Amygdala (tissue), 56 donors: ENCODE data around the gene OXCT2.
A peak's percentile ranks its signal among the peaks of the same experiment; 100 is the strongest.
"Not testable (repeated sequence)": the region's sequence is repeated elsewhere in the genome, so short reads cannot be mapped to it uniquely, and the experiment has no call there.

Experiments used
- DNase-seq, 56 donors: peaks; one replicate each; lab custom pipeline; 2025; lab: John Stamatoyannopoulos, UW

Gene OXCT2

DNA sequence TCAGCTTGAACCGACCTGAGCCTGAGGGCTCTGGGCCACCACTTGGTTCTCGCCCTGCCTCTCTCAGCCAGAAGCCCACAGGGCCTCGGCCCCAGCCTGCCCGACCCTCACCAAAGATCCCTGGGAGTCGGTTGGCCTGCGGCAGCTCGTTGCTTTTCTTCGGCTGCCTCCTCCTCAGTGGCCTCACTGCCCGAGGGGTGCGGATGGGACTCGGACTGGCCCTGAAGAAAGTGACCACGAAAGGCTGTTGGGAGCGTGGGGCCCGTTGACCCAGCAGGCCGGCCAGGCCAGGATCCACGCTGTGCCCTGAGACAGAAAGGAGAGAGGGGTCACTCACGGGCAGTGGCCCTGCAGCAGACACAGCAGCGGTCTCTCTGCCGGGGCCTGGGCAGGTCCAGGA is 6.6 kb downstream of the OXCT2 start:
- not testable (repeated sequence) for DNase-seq

DNA sequence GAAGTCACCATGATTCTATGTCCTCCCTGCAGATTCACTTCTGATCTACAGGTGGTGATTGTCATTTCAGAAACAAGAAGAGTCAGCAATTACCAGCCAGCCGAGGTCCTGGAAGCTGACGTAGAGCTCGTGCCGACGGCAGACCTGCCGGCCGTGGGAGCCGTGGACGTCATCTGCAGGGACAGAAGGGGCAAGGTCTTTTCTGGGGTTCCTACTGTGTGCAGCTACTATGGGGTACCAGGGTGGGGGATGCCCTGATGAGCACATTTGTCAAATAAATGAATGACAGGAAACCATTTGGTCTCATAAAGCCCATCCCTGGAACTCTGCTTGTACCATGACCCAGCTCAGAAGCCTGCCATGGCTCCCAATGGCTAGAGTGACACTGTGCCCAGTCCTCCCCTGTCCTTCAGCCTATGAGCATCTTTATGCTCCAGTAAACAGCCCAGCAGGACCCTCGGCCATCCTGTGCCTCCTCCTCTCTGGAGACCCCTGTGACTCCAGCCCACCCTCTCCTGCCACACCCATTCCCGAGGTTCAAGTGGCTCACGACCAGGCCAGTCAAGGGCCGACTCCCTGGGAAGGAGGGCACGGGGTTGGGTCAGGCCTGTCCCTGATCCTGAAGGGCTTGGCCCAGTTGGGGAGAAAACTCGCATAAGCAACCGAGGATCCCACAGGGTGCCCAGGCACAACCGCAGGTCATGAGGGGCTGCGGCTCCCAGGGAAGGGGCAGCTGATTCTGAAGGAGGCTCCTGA is 7.4 kb downstream of the OXCT2 start:
- not testable (repeated sequence) for DNase-seq

DNA sequence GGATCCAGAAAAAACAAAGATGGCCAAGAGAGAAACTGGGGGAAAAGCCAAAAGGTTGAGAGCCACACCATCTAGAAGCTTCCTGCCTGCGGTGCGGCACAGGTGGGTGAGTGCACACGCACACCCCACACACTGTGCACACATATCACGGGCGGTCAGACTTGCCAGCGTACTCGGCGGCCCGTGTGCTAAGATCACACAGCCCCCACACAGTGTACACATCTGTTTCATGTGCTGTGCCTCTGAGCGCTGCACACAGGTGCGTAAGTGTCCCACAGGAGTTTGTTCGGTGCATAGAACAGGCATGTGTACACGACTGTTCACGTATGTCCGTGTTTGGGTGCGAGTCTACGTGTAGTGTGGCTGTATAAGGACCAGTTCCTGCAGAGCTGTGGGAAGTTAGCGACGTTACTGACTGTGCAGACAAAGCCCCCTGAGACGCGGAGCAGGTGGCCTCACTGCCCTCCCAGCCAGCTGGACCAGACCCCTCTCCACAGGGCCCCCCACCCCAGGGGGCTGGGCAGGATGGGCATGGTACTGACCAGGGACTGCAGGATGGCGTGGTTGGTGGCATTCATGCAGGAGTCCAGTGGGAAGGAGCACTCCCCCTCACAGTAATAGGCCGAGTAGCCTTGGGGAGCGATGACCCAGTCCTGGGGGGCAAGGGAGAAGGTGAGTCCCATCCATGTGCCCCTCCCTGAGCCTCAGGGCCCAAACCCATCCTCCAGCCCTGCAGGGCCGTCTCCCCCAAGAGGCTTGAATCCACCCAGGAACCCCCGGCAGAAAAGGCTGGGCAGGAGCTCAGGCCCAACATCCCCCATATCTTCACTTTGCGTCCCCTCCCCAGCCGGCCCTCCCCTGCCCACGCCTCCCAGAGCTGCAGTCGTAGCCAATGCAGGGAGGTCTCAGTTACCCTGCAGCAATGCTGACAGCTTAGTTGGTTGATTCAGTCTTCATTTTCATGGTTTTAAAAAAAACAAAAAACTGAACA is 8.3 kb downstream of the OXCT2 start:
- DNase-seq, result no peak

DNA sequence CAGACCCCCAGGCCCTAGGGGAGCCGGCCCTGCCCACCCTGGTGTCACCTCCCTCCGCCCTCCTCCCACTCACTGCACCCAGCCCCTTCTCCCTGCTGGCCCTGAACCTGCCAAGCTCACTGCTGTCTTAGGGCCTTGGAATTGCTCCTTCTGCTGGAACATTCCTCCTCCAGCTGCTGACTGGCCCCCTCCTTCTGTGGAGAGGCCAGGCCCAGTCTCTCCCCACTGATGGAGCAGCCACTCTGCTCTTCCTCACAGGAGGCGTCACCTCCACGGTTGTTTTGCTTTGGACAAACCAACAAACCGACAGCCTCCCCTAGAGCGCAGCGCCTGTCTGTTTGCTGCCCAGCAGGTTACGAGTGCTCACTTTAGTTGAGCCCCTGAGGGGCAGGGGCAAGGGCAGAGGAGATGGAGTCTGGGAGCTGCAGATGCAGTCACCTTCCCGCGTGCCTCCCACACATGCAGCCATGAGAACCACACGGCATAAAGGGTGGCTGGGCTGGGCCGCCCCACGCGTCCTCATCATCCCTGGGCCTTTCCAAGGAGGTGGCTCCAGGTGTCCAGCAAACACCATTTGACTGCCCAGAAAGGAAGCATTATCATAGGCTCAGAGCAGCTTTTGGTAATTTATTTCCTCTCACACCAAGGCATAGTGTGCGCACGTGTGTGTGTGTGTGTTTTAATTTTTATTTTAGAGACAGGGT is 9.4 kb downstream of the OXCT2 start:
- no peak for DNase-seq

DNA sequence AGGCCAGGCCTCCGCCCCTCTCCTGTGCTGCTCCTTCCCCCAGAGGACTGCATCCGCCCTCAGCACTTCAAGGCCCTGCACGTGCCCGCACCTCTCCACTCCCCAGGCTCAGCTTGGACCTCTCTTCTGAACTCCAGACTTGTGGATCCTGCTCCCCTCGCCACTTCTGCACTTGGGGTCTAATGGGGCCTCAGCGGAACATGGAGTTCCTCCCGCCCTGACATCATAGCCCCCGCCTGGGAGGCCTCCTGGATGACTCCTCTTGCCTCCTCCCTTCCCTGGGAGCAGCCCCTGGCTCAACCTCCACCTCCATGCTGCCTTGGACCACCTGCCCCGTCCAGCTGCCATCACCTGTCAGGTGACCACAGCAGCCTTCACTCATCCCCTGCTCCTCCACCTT is 10.1 kb downstream of the OXCT2 start:
- DNase-seq, result no peak

DNA sequence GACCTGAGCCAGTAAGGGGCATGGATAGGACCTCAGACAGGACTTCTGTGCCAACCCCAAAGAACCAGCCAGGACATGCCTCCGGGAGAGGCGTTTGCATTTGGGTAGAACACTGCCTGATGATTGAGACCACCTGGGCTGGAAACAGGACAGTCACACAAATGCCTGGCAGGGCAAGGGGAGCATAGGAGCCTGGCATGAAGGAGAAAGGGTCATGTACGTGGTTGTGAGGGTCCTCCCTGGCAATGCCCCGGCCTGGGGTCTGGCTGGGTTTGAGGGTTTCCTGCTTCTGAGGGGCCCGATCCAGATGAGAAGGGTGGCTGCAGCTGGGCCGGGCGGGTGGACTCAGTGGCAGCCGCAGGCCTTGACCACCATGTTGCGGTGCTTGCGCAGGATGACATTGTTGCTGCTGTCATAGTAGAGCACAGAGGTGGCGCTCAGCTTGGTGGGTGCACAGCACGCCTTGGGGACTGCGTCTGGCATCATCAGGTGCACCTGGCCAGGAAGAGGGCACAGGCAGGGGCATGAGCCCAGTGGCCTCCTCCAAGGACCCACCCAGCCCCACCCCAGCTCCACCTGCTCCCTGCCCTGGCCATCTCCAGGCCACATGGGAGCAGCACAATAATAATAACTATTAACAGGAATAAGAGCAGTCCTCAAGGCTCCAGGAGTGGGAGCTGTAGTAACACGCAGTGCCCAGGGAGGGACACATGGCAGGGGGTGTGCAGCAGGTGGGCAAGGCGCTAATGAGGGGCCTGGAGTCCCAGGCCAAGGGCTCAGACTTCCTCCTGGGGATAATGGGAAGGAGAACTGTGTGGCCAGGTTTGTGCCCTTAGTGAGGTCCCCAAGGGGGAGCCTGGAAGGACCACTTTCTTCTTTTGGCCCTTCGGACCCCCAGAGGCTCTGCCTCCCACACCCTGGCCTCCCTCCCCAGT is 10.8 kb downstream of the OXCT2 start:
- no peak for DNase-seq

DNA sequence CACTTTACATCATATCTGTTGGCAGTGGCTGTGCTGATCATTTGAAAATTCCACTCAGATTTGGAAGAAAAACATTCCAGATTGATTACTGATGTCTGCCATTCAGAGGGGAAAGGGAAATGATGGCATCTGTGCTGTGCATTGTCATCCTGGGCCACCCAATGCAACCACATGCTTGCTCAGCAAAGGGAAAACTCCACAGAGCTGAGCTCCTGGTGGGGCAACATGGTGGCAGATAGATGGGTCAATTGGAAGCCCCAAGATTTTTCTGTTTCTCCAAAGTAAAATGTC is 11.8 kb downstream of the OXCT2 start:
- no peak for DNase-seq

DNA sequence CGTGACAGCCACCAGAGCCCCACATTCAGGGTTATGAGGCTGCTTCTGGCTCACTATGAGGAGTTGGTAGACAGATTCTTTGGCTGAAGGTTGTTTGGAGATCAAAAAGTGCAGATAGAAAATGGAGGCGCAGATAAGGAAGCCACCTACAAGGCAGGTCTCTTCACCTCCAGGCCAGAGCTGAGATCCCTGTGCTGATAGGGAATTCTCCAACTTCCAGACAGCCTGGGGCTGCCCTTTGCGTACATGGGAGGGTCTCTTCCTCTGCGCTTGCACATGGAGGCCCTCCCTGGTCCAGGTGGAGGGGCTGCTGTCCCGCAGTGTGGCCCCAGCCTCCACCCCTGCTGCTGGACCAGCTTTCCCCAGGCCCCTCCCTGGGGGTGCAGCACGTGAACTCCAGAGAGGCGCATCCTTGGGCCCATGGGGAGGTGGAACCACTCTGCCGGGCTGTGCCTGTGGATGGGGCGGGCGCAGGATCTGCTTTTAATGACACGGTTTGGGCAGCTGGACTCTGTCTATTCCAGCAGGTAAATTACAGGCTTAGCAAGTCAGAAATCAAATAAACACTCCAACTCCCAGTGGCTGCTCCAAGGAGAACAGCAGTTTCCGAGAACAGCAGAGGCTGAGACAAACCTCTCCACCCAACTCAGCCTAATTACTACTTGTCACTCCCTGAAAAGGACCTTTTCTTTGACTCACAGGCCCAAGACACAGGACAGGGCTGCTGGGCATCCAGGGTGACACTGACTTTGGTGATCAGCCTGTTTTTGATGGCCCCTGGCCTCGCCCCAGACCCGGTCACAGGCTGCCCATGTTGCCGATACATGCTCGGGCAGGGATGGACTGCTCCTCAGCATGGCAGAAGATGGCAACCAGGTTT is 12.4 kb downstream of the OXCT2 start:
- no peak for DNase-seq

DNA sequence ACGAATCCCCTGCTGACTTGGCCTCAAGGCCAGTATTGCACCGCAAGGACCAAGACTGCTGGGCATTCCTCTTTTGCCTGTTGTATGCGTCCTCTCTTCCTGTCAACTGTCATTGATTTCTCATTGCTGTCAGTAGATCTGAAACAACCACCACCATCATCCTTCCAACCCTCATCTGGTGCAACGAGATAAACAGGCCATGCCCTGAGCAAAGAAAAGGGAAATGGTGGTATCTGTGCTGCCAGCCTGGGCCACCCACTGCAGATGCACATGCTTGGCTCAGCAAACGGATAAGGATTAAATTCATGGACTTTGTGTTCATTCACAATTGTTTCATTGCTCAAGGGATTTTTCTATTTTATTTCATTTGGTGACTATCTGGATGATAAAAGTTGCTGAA is 13.6 kb downstream of the OXCT2 start:
- DNase-seq, result no peak

DNA sequence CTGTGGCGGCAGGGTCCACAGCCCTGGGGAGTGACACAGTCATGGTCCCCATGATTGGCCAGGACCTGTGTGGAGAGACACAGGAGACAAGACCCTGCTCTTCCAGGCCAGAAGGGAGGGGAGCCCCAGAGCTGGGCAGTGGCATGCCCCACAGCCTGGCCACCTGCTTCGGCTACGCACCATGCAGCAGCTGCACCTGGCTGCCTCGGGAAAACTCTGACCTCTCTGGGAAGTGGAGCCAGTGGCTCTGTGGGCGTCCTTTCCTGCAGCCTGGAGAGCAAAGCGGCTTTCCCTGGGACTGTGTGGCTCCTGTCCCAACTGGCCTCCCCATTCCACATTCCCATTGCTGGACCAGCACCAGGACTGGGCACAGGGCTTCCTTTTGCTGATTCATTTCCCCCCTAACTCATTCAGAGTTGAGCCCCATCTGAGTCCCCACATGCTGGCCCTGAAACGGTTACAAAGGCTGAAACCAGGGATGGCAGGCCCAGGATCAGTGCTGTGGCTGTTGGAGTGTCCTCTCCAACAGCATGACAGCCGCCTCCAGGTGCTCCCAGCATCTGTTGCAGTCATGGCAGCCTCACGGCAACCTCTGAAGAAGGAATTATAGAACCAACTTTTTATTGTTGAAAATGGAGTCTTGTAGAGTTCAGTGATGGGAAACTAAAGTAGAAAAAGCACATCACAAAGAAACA is 15.0 kb downstream of the OXCT2 start:
- no peak for DNase-seq

DNA sequence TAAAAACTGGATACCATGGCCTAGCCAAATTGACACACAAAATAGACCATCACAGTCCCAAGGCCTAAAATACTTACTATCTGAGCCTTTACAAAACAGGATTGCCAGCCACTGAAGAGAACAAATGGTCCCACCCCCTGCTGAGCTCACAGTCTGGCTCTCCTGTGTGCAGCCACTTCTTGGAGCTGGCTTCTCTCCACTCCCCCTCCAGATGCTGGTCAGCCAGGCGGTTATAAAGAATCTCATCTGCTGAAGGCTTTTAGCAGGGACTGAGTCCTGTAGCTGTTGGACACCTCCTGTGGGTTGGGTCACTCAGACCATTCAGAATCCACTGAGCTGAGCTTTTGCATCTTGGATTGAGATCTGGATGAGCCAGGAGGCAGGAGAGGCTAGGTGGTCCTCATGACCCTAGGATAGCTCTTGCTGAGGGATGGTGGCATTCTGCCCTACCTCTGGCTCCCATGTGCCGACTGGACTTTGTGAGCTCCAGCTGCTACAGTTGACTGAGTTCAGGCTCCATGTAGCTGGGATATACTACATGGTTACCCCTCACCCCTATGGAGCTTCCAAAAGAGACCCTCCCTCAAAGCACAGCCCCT is 16.1 kb downstream of the OXCT2 start:
- DNase-seq, result no peak

DNA sequence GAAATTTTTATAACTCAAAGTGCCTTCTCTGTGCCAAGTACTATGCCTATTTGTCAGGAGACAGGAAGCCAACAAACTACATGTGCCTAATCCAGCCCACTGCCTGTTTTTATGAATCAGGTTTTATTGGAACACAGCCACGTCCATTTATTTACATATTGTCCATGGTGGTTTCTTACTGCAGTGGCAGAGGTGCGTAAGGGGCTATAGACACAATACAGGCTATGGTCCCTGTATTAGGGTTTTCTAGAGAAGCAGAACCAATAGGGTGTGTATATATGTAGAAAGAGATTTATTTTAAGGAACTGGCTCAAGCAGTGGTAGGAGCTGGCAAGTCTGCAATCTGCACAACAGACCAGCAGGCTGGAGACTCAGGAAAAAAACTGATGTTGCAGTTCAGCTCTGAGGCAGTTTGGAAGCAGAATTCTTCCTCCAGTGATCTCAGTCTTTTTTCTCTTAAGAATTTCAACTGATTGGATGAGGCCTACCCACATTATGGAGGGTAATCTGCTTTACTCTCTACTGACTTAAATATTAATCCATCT is 17.1 kb downstream of the OXCT2 start:
- DNase-seq, result peak in 2 of 56 donors; percentile 4 to 7

DNA sequence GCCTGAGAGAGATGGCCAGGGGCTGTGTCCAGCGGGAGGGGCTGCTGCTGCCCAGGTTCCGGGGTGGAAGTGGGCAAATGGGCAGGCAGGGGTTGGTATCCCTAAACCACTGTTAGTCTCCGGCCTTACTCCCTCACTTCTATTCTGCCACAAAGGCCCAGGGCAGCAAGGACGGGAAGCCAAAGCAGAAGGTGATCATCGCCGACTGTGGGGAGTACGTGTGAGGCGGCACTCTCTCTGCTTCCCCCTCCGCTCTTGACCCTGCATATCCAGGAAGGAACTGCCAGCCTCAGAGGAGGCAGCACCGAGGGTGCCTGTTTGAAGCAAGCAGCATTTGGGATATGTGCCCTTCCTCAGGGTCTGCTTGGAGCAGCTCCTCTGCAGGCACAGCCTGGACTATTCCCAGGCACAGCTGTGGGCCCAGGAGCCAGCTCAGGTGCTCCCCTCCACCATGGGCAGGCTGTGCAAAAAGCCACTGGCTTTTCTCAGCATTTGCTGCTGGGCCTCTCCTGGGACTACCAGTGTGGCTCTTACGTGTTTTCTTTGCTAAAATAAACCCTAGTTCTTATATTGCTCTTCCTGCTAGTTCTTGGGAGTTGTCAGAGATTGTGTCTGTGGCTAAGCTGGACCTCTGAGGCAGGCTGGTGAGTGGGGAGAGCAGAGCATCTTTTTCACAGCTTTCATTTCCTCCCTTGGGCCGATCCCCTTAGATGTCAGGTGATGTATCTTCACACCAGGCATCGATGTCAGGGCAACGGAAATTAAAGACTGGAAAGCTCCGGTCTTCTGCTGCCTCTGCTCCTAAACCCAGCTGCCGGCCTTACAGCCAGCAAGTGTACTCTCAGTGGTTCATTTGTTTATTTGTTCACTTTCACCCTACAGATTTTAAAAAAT is 17.8 kb downstream of the OXCT2 start:
- no peak for DNase-seq

DNA sequence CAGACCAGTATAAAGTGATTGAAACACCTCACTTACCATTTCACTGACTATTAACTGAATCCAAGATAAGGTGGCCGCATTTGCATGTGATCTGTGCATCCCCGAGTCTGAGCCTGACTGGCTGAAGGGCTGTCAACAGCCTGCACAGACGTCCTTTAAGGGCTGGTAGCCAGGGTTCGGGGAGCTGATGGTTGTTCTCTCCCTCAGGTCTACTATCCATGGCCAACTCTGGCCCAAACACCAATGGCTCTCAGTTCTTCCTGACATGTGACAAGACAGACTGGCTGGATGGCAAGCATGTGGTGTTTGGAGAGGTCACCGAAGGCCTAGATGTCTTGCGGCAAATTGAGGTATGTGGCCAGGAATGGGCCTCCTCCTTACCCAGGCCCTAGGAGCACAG is 18.4 kb downstream of the OXCT2 start:
- DNase-seq, result no peak

DNA sequence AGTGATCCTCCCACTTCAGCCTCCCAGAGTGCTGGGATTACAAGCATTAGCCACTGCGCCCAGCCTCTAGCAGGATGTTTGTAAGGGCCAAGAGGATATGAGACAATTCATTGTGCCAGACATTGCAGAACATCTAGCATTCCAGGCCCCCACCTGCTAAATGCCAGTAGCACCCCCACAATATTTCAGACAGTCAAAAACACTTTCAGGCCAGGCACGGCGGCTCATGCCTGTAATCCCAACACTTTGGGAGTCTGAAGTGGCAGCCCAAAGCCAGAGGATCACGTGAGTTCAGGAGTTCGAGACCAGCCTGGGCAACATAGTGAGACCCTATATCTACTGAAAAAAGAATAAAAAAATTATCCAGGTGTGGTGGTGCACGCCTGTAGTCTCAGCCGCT is 19.6 kb downstream of the OXCT2 start:
- DNase-seq, result no peak

DNA sequence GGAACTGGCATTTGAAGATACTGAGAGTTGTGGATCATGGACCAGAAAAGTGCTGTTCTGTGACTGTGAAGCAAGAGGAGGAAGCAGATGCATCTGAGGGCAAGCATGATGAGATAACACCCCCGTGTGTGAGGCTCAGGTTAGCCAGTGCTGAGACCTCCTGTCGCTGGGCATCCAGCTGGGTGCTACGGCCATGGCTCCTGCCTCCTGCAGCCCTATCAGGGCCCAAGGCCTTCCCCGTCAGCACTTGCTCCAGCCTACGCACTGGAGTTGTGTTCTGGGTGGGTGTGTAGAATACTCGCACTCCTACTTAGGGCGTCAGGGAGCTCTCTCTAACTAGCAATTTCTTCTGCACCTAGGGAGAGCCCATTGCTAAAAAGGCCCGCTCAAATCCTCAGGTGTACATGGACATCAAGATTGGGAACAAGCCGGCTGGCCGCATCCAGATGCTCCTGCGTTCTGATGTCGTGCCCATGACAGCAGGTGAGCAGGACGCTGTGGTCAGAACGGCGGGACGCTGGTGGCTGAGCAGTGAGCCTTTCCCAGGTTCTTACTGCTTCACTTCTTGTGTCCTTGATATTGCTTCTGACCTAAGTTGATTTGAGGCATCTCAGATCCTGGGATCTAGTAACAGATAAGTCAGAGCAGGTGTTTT is 26.0 kb downstream of the OXCT2 start:
- no peak for DNase-seq
